SU-DHL-6 (cell line): ENCODE data around the gene PXMP4.

ENCODE experiments used
- CTCF ChIP-seq: fragments of 200-600 bp; sonication (generic); IDR thresholded peaks from one replicate; pipeline ENCODE4 v1.5.1; 2017; ENCODE audit warnings: antibody characterized with exemption, mild to moderate bottlenecking, low read length, moderate library complexity; ENCODE audit not compliant: insufficient read depth, poor library complexity, severe bottlenecking
- EZH2phosphoT487 ChIP-seq: fragments of 200-600 bp; sonication (generic), shearing (Covaris generic); conservative IDR thresholded peaks from 2 replicates; pipeline ENCODE4 v1.6.1; 2018; ENCODE audit warnings: mild to moderate bottlenecking, antibody characterized with exemption, low read length, moderate library complexity, mixed read lengths

DNA sequence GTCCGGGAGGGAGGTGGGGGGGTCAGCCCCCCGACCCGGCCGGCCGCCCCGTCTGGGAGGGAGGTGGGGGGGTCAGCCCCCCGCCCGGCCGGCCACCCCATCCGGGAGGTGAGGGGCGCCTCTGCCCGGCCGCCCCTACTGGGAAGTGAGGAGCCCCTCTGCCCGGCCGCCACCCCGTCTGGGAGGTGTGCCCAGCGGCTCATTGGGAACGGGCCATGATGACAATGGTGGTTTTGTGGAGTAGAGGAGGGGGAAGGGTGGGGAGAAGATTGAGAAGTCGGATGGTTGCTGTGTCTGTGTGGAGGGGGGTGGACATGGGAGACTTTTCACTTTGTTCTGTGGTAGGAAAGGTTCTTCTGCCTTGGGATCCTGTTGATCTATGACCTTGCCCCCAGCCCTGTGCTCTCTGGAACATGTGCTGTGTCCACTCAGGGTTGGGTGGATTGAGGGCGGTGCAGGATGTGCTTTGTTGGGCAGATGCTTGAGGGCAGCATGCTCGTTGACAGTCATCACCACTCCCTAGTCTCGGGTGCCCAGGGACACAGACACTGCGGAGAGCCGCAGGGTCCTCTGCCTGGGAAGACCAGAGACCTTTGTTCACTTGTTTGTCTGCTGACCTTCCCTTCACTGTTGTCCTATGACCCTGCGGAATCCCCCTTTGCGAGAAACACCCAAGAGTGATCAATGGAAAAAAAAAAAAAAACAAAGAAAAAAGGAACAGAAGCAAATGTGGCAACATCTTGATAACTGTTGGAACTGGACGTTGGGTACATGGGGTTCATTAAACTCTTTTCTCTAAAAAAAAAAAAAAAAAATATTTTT is 18.3 kb downstream of the PXMP4 start:
- TF ChIP-seq CTCF (no peak), EZH2phosphoT487 (no peak)
